GM12891 (cell line): ENCODE results near the gene DLX6.

ENCODE experiments used
- PAX5 ChIP-seq: IDR thresholded peaks from 2 replicates; pipeline ENCODE4 v1.6.1; 2011; ENCODE audit warnings: low read length, moderate library complexity, mild to moderate bottlenecking; ENCODE audit not compliant: insufficient read depth, severe bottlenecking
- POLR2A ChIP-seq: IDR thresholded peaks from 2 replicates; pipeline ENCODE4 v1.6.1; 2011; ENCODE audit warnings: low read depth, low read length, control low read depth
- POLR2AphosphoS5 ChIP-seq: IDR thresholded peaks from 2 replicates; pipeline ENCODE4 v1.6.1; 2011; ENCODE audit warnings: low read depth, low read length, control low read depth
- POU2F2 ChIP-seq: IDR thresholded peaks from 2 replicates; pipeline ENCODE4 v1.6.1; 2011; ENCODE audit warnings: low read depth, mild to moderate bottlenecking, control low read depth, low read length, moderate library complexity
- SPI1 ChIP-seq: IDR thresholded peaks from 2 replicates; pipeline ENCODE4 v1.6.1; 2011; ENCODE audit warnings: low read depth, low read length, control low read depth
- TAF1 ChIP-seq: IDR thresholded peaks from 2 replicates; pipeline ENCODE4 v1.6.1; 2011; ENCODE audit warnings: low read depth, low read length, control low read depth

- no peak for TF ChIP-seq POLR2A
- TF ChIP-seq PAX5, result no peak
- no peak for TF ChIP-seq POLR2AphosphoS5
- no peak for TF ChIP-seq TAF1
- TF ChIP-seq SPI1, result no peak
- no peak for TF ChIP-seq POU2F2
These were observed 15.8 kb downstream of the DLX6 start for GRCh38 chr7:97020996-97021746.
